Left ventricle myocardium superior (tissue), 1 donor: ENCODE data around the gene RACGAP1. TPM values are rescaled to one million over a fixed set of nuclear protein-coding genes. Genes with fewer than 3 reads are reported as not detected.
"Not testable (repeated sequence)": the region's sequence is repeated elsewhere in the genome, so short reads cannot be mapped to it uniquely, and the experiment has no call there.

ENCODE experiments used
- ATAC-seq: fragments of 200-7000 bp; cut with Tn5 transposase; one replicate; pipeline ENCODE4 v1.9.1; 2020; ENCODE audit warnings: mild to moderate bottlenecking, moderate library complexity
- DNase-seq: peaks from one replicate; pipeline ENCODE4 v3.0.0-alpha.2; 2020
- intact Hi-C: fragments of 100-400 bp; cut with micrococcal nuclease; formaldehyde crosslinking; loops from one replicate; pipeline ENCODE4 v1.11.0; 2022
- total RNA-seq: library from RNA; stranded (reverse); fragmentation: NEBNext Ultra II Directional; extraction: Animal tissue kit (Norgen Biotek cat#: 25700); gene quantifications from one replicate; pipeline ENCODE4 v1.2.1, GENCODE V29; 2021
- donor health status: DM: no; HTN: yes; CAD: no; lungs with severe emphysema.

Gene RACGAP1
- total RNA-seq, 1 donor from 2014 or later, result 3.4 TPM

DNA sequence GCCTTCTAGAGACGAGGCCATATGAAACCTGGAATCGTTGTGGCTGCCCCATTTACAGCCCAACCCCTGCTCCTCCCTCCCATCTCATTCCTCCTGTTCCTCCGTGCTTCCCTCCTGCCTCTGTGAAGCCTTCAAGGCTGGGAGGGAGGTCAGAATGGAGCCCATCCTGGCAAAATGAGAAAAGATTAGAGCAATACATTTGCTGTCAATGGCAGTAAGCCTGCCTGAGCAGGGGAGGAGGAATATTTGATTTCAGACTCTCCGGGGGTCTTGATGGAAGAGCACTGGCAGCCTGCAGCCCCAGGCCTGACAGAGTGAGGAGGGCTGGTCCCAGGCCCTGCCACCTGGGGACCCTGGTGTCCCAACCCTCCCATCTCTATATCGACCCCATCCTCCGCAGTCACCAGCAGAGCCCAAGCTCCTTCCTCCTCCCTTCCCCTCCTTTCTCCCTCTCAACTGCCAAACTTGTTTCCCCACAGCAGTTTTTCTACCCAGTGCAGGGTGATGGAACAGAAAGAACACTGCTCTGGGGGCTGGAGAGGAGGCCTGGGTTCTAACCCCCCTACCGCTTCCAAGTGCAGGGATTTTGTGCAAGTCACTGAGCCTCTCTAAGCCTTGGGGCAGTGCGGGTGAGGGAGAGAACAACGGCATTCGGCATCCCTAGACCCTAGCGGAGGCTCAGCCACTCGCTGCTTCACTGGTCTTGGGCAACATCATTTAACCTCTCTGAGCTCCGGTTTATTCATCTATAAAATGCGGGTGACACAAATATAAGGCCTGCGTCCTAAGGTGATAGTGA lies 16.0 kb upstream of the RACGAP1 start:
- DNase-seq (no peak), ATAC-seq (no peak)
- intact Hi-C loops, result no loop called here

DNA sequence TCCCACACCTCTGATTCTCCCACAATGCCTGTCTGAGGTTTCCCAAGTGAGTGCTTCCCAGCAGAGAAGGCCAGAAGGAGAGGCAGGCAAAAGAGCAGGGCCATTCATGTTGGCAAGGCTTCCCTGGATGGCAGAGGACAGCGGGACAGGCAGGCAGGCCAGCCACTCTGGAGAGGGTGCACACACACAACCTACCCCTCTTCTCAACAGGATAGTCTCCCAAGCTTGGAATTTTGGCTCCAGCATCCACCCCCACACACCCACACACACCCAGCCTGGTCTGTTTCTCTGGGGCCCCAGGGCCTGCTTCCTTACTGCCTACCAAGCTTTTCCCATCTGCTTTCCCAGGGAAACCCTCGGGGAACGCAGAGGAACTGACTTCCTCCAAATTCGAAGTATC lies 15.4 kb upstream of the RACGAP1 start:
- no peak for ATAC-seq
- no peak for DNase-seq
- intact Hi-C loops, result no loop called here

DNA sequence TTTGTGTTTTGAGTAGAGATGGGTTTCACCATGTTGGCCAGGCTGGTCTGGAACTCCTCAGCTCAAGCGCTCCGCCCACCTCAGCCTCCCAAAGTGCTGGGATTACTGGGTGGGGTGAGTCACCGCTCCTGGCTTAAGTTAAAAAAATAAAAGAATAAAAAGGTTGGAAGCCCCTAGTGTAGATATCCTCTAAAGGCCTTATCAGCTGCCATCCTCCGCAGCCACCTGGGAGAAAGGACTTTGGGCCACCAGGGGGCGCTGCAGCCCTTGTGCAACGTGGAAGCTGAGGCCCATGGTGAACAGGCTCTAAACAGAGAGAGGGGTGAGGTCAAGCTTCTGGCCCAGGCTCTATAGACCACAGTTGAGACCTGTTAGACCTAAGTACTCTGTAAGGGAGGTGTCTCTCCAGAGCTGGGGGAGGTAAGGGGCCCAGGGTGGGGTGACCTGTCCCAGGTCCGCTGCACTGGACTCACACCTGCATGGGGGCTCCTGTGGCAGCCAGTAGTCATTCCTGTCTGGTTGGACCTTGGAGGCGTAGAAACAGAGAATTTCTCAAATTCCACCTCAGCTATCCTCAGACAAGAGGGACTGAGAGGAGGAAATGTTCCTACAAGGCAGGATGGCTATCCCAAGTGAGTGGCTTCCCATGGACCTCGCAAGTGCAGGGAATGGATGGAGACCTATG lies 14.0 kb upstream of the RACGAP1 start:
- intact Hi-C loops, result no loop called here
- ATAC-seq, result peak; percentile 93
- peak; percentile 93 for DNase-seq

DNA sequence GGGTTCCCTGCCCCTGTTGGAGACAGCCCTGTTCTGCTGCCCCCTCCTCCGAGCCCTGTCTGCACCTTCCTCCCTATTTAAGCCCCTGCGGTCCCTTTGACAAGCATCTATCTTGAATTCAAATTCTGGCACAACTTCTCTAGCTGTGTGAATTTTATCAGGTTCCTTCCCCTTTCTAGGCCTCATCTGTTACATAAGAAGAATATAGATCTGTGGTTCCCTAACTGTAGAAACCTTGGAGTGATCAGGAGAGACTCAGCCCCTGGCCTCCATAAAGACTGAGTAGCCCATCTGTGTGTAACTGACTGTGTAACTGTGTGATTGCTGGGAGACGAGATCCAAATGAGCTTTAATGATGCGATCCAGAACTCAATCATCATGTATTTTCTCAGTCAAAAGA lies 13.0 kb upstream of the RACGAP1 start:
- intact Hi-C loops, result no loop called here
- ATAC-seq (no peak), DNase-seq (no peak)

DNA sequence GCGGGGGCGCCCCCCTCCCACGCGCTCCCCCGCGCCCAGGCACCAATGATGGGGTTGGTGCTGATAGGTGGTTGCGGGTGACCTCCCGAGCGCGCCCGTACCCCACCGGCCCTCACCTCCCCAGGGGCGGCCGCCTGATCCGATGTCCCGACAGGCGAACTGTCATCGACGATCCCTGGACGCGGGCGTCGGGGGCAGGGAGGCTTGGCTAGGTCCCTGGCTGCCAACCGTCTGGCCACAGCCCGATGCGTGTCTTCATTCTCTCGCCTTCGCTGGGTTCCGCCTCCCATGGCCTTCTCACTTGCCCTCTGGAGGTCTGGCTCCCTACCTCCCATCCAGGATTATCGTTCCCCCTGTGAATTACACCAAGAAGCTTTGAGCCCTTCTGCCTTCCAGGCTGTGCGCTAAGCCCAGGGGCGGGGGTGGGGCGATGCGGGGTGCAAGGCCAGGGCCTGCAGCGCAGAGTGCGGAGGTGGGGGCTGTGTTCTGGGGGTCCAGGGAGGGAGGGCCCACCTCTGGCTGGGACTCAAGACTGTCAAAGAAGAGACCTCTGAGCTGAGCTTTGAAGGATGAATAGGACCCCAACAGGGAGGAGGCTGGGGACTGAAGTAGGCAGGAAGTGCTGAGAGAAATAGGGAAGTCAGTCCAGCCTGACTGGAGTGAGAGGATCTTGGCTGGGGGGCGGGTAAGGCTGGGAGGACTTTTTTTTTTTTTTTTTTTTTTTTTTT lies 7.7 kb upstream of the RACGAP1 start:
- ATAC-seq (peak; percentile 56), DNase-seq (no peak)
- intact Hi-C loops, result no loop called here

DNA sequence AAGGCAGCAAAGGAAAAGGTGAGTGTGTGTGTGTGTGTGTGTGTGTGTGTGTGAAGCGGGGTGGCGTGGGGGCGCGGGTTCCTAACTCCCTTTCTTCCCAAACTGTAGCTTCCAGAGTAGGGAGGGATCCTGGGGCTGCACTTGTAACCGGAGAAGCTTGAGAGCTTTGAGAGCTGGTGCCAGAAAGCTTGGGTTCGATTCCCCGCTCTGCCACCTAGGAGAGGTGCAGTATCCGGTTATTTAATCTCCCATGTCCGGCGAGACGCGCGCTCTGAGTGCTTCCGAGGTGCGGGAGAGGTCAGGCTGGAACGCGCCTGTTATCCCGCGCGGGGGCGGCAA lies 7.2 kb upstream of the RACGAP1 start:
- ATAC-seq (no peak), DNase-seq (no peak)
- intact Hi-C loops, result no loop called here

DNA sequence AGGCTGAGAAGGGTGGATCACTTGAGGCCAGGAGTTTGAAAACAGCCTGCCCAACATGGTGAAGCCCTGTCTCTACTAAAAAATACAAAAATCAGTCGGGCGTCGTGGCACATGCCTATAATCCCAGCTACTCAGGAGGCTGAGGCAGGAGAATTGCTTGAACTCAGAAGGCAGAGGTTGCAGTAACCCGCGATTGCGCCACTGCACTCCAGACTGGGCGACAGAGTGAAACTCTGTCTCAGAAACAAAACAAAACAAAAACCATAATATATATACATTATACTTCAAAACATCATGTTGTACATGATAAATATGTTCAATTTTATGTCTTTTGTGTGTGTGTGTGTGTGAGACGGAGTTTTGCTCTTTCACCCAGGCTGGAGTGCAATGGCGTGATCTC lies 5.2 kb upstream of the RACGAP1 start:
- ATAC-seq, DNase-seq, intact Hi-C loops: not testable (repeated sequence)

DNA sequence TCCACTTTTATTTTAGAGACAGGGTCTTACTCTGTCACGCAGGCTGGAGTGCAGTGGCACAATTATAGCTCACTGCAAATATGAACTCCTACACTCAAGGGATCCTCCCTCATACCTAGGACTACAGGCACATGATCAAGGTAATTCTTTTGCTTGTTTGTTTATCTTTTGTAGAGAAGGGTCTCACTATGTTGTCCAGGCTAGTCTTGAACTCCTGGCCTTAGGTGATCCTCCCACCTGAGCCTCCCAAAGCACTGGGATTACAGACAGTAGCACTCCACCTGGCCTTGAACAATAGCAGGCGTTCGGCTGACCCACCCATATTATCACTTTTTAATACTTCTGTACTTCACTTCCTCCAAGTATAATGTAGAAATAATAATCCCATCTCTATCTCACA lies 1.4 kb upstream of the RACGAP1 start:
- no peak for DNase-seq
- ATAC-seq, result no peak
- intact Hi-C loops, result no loop called here

DNA sequence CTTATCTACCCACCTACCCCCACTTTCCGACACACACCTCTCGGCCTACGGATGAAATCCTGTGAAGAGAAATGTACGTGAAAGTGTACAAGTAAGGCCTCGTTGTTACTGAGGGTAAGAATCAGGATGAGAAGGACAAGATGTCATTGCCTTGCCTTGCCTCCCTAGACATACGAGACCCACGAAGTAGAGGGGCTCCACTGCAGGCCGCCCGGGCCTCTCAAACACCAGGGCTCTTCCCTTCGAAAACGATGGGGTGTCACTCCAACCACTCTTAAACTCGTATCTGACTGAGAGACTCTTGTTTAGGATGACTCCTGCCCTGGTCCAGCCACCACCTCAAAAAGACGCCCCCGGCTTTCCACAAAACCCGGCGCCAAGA lies 498 bp downstream of the RACGAP1 start:
- intact Hi-C loops, result no loop called here
- ATAC-seq, result no peak

DNA sequence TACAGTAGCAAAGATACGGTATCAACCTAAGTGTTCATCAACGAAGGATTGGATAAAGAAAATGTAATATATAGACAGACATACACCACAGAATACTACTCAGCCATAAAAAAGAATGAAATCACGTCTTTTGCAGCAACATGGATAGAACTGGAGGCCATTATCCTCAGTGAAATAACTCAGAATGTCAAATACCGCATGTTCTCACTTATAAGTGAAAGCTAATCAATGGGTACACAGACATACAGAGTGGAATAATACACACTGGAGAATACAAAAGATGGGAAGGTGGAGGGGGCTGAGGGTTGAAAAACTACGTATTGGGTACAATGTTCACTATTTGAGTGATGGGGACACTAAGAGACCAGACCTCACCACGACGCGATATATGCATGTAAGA lies 1.1 kb downstream of the RACGAP1 start:
- intact Hi-C loops, result no loop called here
- ATAC-seq (no peak), DNase-seq (no peak)

More for the DNA sequence above, 498 bp downstream of the RACGAP1 start:
- DNase-seq, result no peak

DNA sequence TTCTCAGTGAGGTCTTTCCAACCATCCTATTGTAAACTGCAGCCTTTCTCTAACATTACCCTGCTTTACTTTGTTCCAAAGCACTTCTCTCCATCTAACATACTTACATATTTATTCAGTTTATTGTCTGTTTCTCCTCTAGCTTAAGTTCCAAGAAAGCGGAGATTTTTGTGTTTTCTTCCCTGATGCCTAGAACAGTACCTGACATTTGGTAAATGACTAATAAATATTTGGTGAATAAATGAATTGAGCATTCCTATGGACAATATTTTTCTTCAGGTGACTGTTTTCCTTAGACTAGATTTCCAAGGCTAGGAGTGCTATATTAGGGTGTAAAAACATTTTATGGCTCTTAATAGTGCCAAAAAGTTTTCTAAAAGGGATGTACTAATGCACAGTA lies 2.4 kb downstream of the RACGAP1 start:
- ATAC-seq (no peak), DNase-seq (no peak)
- intact Hi-C loops, result no loop called here

DNA sequence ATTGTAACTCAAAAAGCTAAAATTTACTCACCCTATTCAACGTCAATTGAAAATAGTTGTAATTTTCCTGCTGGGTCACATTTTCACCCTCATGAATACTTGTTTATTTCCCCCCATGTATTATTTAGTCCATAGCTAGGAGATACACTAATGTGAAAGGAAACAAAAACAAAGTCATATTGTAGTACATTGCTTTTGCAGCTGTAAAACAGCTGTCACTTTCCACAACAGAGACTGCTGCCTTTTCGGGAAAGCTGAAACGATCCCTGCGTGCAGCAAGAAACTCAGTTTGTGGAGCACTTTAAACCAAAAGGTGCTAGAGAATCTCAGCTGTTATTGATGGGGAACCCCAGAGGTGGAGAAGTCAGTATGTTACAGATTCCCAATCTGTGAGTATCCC lies 4.3 kb downstream of the RACGAP1 start:
- intact Hi-C loops, result no loop called here
- DNase-seq (no peak), ATAC-seq (no peak)

DNA sequence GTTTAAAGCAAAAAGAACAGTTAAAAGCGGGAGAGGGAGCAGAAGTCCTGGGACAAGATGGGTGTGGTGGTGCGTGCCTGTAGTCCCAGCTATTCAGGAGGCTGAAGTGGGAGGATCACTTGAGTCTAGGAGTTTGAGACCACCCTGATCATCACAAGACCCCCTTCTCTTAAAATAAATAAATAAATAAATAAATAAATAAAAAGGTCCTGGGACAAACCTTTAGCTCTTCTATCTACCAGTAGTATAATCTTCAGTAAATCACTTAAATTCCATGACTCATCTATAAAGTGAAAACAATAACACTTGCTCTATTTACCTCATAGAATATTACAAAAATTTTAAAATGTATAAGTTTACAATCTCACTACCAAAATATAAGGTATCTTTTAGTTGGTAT lies 5.8 kb downstream of the RACGAP1 start:
- ATAC-seq (no peak), DNase-seq (no peak)
- intact Hi-C loops, result no loop called here

DNA sequence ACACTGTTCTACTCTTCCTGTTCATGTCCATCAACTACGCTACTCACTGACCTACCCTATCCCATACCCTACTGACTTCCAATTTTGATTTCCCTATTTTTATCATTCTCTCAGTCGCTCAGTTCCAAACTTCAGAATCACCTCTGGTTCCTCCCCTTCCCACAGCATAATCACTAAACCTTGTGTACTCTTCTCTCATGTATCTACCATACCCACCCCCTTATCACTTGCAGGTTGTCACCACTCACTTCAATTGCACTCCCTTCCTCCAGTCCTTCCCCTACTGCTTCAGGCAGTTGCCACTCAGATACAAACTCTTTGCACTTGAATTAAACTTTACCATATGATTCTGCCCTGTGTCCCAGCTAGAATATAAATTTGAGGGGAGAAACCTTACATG lies 6.3 kb downstream of the RACGAP1 start:
- intact Hi-C loops, result no loop called here

DNA sequence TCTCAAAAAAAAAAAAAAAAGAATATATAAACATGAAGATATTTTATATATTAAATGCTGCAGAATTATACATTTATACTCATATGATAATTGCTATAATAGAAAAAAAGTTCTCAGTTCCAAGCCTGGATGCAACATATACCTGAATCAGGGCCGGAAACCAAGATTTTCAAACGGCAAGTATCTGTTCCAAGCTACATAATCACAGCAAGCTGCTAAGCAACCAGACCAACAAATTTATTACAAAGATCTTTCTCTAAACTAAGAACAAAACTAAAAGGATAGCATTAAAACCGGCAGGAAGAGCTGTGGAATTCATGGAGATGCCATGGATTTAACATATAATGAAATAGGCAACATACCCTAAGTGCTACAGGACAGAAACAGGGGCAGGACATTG lies 7.1 kb downstream of the RACGAP1 start:
- ATAC-seq (no peak), DNase-seq (no peak)
- intact Hi-C loops, result no loop called here

More for the DNA sequence above, 6.3 kb downstream of the RACGAP1 start:
- no peak for DNase-seq
- ATAC-seq, result peak; percentile 89

DNA sequence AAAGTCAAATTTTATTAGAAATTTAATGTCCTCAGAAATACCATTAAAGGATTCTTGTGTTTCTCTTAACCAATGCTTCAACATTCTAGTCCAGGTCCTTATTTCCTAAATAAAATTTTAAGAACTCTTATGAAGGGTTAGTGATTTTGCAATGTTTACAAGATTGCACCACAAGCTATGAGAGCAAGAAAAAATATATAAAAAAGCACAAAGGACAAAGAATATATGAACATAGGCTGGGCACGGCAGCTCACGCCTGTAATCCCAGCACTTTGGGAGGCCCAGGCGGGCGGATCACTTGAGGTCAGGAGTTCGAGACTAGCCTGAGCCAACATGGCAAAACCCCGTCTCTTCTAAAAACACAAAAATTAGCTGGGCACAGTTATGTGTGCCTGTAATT lies 7.7 kb downstream of the RACGAP1 start:
- DNase-seq (no peak), ATAC-seq (peak; percentile 15)
- intact Hi-C loops, result no loop called here

DNA sequence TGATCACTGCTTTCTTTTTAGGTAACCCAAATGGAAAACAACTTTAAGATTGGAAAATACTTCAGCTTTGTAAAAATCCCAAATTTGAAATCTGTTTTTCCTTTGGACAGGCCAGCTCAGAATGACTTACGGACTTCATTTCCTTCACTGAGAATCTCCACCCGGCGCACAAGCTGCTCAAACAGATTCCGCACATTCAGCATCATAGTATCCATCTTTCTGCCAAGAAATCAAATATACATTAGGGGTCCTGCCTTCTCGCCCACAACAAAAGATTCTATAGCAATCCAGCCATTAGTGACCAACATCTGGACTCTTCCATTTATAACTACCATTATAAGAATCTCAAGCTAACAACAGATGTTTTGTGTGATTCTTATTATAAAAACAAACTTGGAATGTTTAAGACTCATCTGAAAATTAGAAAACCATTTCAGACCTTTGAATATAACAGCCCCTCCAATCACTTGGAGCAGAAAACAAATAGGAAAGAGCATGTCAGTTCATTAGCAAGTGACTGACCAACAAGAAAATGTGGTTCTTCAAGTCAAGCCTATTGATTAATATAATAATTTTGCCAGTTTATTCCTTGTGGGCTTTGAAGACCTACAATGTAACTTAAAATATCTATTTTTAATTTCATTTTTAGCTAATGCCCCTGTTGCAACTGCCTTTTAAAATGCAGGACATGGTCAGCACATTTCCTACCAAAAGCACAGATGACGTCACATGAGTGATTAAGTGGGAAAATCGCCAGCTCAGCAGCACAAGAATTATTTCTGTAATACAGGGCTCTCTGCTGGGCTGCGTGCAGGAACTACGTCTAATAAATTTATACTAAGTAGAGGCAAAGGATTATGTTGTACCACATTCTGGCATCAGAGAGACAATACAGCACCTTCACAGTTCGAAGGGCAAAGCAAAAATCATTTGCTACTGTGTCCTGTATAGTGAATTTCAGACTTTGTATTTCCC lies 8.5 kb downstream of the RACGAP1 start:
- intact Hi-C loops, result no loop called here
- peak; percentile 80 for ATAC-seq
- DNase-seq, result no peak

DNA sequence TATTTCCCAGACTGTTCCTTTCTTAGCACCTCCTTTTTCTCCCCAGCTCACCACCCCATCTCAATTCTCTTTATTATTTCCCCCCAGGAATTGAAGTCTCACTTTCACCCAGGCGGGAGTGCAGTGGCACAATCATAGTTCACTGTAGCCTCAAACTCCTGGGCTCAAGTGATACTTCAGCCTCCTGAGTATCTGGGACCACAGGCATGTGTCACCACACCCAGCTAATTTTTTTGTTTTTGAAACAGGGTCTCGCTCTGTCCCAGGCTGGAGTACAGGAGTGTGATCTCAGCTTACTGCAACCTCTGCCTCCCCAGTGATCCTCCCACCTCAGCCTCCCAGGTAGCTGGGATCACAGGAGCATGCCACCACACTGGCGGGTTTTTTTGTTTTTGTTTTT lies 11.0 kb downstream of the RACGAP1 start:
- DNase-seq (no peak), ATAC-seq (no peak)
- intact Hi-C loops, result no loop called here

DNA sequence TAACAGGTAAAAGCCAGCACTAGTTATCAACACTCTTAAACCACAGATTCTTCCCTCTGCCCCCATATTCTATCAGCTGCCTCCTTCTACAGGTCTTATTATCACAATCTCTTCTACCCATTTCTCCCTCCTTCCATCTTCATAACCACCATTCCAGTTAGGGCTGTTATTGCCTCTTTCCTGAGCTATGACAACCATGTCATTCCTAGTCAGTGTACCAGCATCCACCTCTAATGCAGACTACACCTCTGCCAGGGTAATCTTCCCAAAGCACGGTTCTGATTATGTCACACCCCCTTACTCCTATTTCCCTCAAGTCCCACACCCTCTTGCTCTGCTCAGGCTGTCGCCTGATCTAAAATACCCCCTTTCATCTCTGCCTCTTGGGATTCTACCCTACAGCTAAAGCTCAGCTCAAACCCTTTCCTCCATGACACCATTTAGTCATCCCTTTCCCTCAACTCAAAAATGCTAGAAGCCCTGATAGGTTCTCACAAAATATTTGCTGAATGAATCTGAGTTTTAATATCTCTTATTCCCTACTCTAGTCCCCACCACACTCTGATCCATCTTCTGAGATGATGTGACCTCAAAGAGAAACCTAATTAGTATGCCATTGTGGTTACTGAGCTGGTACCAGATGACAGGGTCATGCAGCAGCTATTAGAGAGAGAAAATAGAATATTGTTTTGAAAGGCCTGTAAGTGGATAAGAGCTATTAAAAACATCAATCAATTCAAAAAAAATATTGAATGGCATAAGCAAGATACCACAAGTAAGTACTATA lies 11.7 kb downstream of the RACGAP1 start:
- DNase-seq (no peak), ATAC-seq (no peak)
- intact Hi-C loops, result no loop called here
